Endodermal cell (in vitro differentiated cells): ENCODE measurements around the gene LRP2. TPM values are rescaled to one million over a fixed set of nuclear protein-coding genes. Genes with fewer than 3 reads are reported as not detected.

Experiments used
- DNase-seq: peaks from one replicate; pipeline ENCODE4 v3.0.0-alpha.2; 2017
- H3K27ac ChIP-seq: 2 replicates; pipeline ENCODE4 v1.5.1; 2013; ENCODE audit warnings: mild to moderate bottlenecking, low read depth, low read length, moderate library complexity
- H3K27me3 ChIP-seq: 2 replicates; pipeline ENCODE4 v1.6.1; 2013; ENCODE audit warnings: mild to moderate bottlenecking, low read length, moderate library complexity; ENCODE audit not compliant: insufficient read depth, control insufficient read depth, poor library complexity, severe bottlenecking
- H3K36me3 ChIP-seq: 2 replicates; pipeline ENCODE4 v1.7.0; 2013; ENCODE audit warnings: mild to moderate bottlenecking, low read length, moderate library complexity; ENCODE audit not compliant: control insufficient read depth, insufficient read depth
- H3K4me1 ChIP-seq: one replicate; pipeline ENCODE4 v1.7.0; 2013; ENCODE audit warnings: low read length; ENCODE audit not compliant: control insufficient read depth, insufficient read depth
- H3K4me3 ChIP-seq: 2 replicates; pipeline ENCODE4 v1.5.1; 2013; ENCODE audit warnings: mild to moderate bottlenecking, low read length, moderate library complexity
- H3K9ac ChIP-seq: 2 replicates; pipeline ENCODE4 v1.6.1; 2013; ENCODE audit warnings: mild to moderate bottlenecking, low read length, moderate library complexity; ENCODE audit not compliant: poor library complexity, severe bottlenecking; ENCODE audit errors: extremely low read depth
- H3K9me3 ChIP-seq: 2 replicates; pipeline ENCODE4 v1.6.1; 2013; ENCODE audit warnings: mild to moderate bottlenecking, low read length, moderate library complexity; ENCODE audit not compliant: control insufficient read depth
- H3K27ac Mint-ChIP-seq: 2 replicates; pipeline ENCODE4 v1.8.0; 2020; ENCODE audit warnings: mixed read lengths
- H3K27me3 Mint-ChIP-seq: 2 replicates; pipeline ENCODE4 v1.8.0; 2021; ENCODE audit warnings: mild to moderate bottlenecking, mixed read lengths; ENCODE audit not compliant: insufficient read depth
- H3K36me3 Mint-ChIP-seq: 2 replicates; pipeline ENCODE4 v1.8.0; 2020; ENCODE audit warnings: low read depth, mixed read lengths
- H3K4me1 Mint-ChIP-seq: 2 replicates; pipeline ENCODE4 v1.8.0; 2020; ENCODE audit warnings: mixed read lengths
- H3K4me3 Mint-ChIP-seq: 2 replicates; pipeline ENCODE4 v1.8.0; 2020; ENCODE audit warnings: mild to moderate bottlenecking, moderate library complexity, mixed read lengths
- H3K9me3 Mint-ChIP-seq: 2 replicates; pipeline ENCODE4 v1.8.0; 2020; ENCODE audit warnings: mild to moderate bottlenecking, mixed read lengths
- CTCF ChIP-seq: fragments of 200-600 bp; sonication (generic); conservative IDR thresholded peaks from 2 replicates; pipeline ENCODE4 v1.5.0; 2021; ENCODE audit warnings: antibody characterized with exemption, mild to moderate bottlenecking
- WGBS, 2 experiments: methylation state at CpG; one replicate each; pipeline versions ENCODE4 v1.1.5 to v1.1.7; 2013; ENCODE audit warnings: missing lambda C conversion rate in 2 of 2, mixed read lengths in 1 of 2; ENCODE audit not compliant: insufficient coverage in 1 of 2, insufficient read length in 1 of 2; 5-methylcytosine and 5-hydroxymethylcytosine counted together
- total RNA-seq, 2 donors: library from RNA; stranded (reverse); fragmentation: NEBNext Ultra II Directional in 1 of 2; extraction: Animal tissue kit (Norgen Biotek cat#: 25700) in 1 of 2; gene quantifications; 2 replicates in 1 of 2; 3 replicates in 1 of 2; pipeline ENCODE4 v1.2.1, GENCODE V29; 2021

Gene LRP2
- total RNA-seq, 2 donors from 2014 or later: 2.2 to 3.5 TPM

- Mint-ChIP-seq H3K36me3 (no peaks in the 10 kb centered on the region), H3K27me3 (no peaks in the 10 kb centered on the region), H3K4me1 (no peaks in the 10 kb centered on the region), H3K4me3 (no peak overlapping the region), H3K27ac (no peak overlapping the region), H3K9me3 (no peaks in the 10 kb centered on the region)
- Histone ChIP-seq H3K27ac (no peak overlapping the region), H3K9ac (no peak overlapping the region), H3K4me1 (no peaks in the 10 kb centered on the region), H3K9me3 (no peaks in the 10 kb centered on the region), H3K27me3 (no peaks in the 10 kb centered on the region), H3K4me3 (no peak overlapping the region), H3K36me3 (no peaks in the 10 kb centered on the region)
- no peak for DNase-seq
- WGBS, 2 experiments: 87 to 93% methylated on average over 4 of the region's 4 CpGs
- TF ChIP-seq CTCF: no peak
These were observed 151.4 kb downstream of the LRP2 start for GRCh38 chr2:169210917-169211316.

- H3K36me3 Mint-ChIP-seq: no peaks in the 10 kb centered on the region
- no peak overlapping the region for H3K9ac ChIP-seq
- H3K36me3 ChIP-seq: no peaks in the 10 kb centered on the region
- no peaks in the 10 kb centered on the region for H3K27me3 ChIP-seq
- H3K9me3 Mint-ChIP-seq: no peaks in the 10 kb centered on the region
- H3K4me3 ChIP-seq: no peak overlapping the region
- no peaks in the 10 kb centered on the region for H3K4me1 Mint-ChIP-seq
- H3K9me3 ChIP-seq: no peaks in the 10 kb centered on the region
- H3K27me3 Mint-ChIP-seq: no peaks in the 10 kb centered on the region
- TF ChIP-seq CTCF: no peak
- WGBS, 2 experiments: 95 to 100% methylated on average over 2 to 3 of the region's 3 CpGs
- no peaks in the 10 kb centered on the region for H3K4me1 ChIP-seq
- H3K27ac Mint-ChIP-seq: no peak overlapping the region
- no peak for DNase-seq
- H3K4me3 Mint-ChIP-seq: no peak overlapping the region
- H3K27ac ChIP-seq: no peak overlapping the region
These were observed 154.3 kb downstream of the LRP2 start for GRCh38 chr2:169208026-169208425.

- Histone ChIP-seq H3K36me3 (no peaks in the 10 kb centered on the region), H3K9ac (no peak overlapping the region), H3K27me3 (no peaks in the 10 kb centered on the region), H3K9me3 (no peaks in the 10 kb centered on the region), H3K4me1 (no peaks in the 10 kb centered on the region), H3K27ac (no peak overlapping the region), H3K4me3 (no peak overlapping the region)
- 97% methylated on average over 2 of the region's 2 CpGs; no CpG with 5 or more reads in 1 of the 2 experiments for WGBS, 2 experiments
- no peak for DNase-seq
- Mint-ChIP-seq H3K27me3 (no peaks in the 10 kb centered on the region), H3K4me1 (no peaks in the 10 kb centered on the region), H3K9me3 (no peaks in the 10 kb centered on the region), H3K36me3 (no peaks in the 10 kb centered on the region), H3K4me3 (no peak overlapping the region), H3K27ac (no peak overlapping the region)
- TF ChIP-seq CTCF: no peak
These were observed 157.2 kb downstream of the LRP2 start for GRCh38 chr2:169205176-169205575.
